ENCODE measurements around the gene TASP1.

- no peak for TF ChIP-seq CTCF (IDR thresholded peaks at IDR 0.05)
- no peak for TF ChIP-seq TCF7L2 (IDR thresholded peaks at IDR 0.05; ENCODE audit: low read depth, low read length)
Measured at GRCh38 chr20:13567663-13568062, 71.1 kb downstream of the TASP1 start.

Measured in Panc1 (cell line).